Heart left ventricle (tissue), 13 donors: Measurements from ENCODE around the gene PMS2.

Source experiments
- CTCF ChIP-seq, 12 donors: fragments of 200-600 bp; sonication (generic) in 4 of 12; IDR thresholded peaks; one replicate each; pipeline versions ENCODE4 v1.5.0 to v1.8.0; 2018 to 2022; ENCODE audit warnings: antibody characterized with exemption in 12 of 12, mild to moderate bottlenecking in 5 of 12
- POLR2A ChIP-seq, 2 donors: fragments of 450-650 bp; IDR thresholded peaks; one replicate each; pipeline ENCODE4 v1.6.1; 2017; ENCODE audit warnings: antibody characterized with exemption in 2 of 2, mild to moderate bottlenecking in 2 of 2, moderate library complexity in 2 of 2
- donor health status: ischemic (EF 13 %, LVEDD 7.1; RV severe dilation, severe dysfunction).
- donor health status: DM: no; HTN: yes; CAD: no.
- donor health status: DM: no; HTN: no; CAD: no.
- donor health status: ischemic (EF 25% LVEDD 6.9; RV normal size, moderate dysfunction).
- donor health status: ischemic (EF 25% LVEDD 5.7; RV mildly dilated, moderate dysfunction).
- donor health status: ischemic (EF 35%, LVEDD 5.7; RV mildly dilated, moderate dysfunction).
- donor health status: nonischemic (EF 11% LVEDD 7.7; RV severe dilation, severe dysfunction).
- donor health status: DM: yes; HTN: yes; CAD: no.
- donor health status: PGD.
- donor health status: ischemic (EF 29% LVEDD 5.4; RV normal size, mild dysfunction).
- donor health status: nonischemic (EF 23%, LVEDD 6.1; RV moderate dilation, normal function).

- TF ChIP-seq CTCF (IDR thresholded peaks at IDR 0.05) (no peak), POLR2A (IDR thresholded peaks at IDR 0.05) (no peak)
These were observed 40.9 kb upstream of the PMS2 start for GRCh38 chr7:6049780-6050179.
